ENCODE results near the gene MAMLD1. TPM values are rescaled to one million over a fixed set of nuclear protein-coding genes. Genes with fewer than 3 reads are reported as not detected.

The MAMLD1 gene
- total RNA-seq, 3 donors from 2014 or later (not counting 1 experiment from before 2014, with no cell fraction given): 0.23 to 1.1 (median 0.45) TPM

- no peaks in the 10 kb centered on the region for H3K36me3 Mint-ChIP-seq
- intact Hi-C loops (cut with micrococcal nuclease): no loop called here
- H3K27ac Mint-ChIP-seq: no peak overlapping the region
- peaks cover 10 to 19% of the 10 kb centered on the region in 2 donors for H3K27me3 Mint-ChIP-seq (ENCODE audit: low read depth in 2 of 2)
- H3K4me1 Mint-ChIP-seq: no peaks in the 10 kb centered on the region
- H3K9me3 Mint-ChIP-seq: no peaks in the 10 kb centered on the region
- DNase-seq (no peak), ATAC-seq (no peak)
- 89% methylated on average over 1 of the region's 2 CpGs for WGBS (ENCODE audit: insufficient coverage)
- Histone ChIP-seq H3K9me3 (ENCODE audit: control insufficient read depth, insufficient read depth, low read length) (no peaks in the 10 kb centered on the region), H3K27ac (ENCODE audit: low read length) (no peak overlapping the region), H3K36me3 (ENCODE audit: control insufficient read depth, insufficient read depth, low read length) (no peaks in the 10 kb centered on the region), H3K4me1 (ENCODE audit: control insufficient read depth, insufficient read depth, low read length) (peaks cover 14% of the 10 kb centered on the region), H3K4me3 (ENCODE audit: low read length) (no peak overlapping the region), H3K27me3 (ENCODE audit: control insufficient read depth, insufficient read depth, low read length) (no peaks in the 10 kb centered on the region)
- TF ChIP-seq, protein P1, sequence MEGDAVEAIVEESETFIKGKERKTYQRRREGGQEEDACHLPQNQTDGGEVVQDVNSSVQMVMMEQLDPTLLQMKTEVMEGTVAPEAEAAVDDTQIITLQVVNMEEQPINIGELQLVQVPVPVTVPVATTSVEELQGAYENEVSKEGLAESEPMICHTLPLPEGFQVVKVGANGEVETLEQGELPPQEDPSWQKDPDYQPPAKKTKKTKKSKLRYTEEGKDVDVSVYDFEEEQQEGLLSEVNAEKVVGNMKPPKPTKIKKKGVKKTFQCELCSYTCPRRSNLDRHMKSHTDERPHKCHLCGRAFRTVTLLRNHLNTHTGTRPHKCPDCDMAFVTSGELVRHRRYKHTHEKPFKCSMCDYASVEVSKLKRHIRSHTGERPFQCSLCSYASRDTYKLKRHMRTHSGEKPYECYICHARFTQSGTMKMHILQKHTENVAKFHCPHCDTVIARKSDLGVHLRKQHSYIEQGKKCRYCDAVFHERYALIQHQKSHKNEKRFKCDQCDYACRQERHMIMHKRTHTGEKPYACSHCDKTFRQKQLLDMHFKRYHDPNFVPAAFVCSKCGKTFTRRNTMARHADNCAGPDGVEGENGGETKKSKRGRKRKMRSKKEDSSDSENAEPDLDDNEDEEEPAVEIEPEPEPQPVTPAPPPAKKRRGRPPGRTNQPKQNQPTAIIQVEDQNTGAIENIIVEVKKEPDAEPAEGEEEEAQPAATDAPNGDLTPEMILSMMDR (IDR thresholded peaks at IDR 0.05): no peak
- no peak overlapping the region for H3K4me3 Mint-ChIP-seq
These were observed 48.5 kb downstream of the MAMLD1 start for GRCh38 chrX:150411656-150412055.

GRCh38 chrX:150414228-150414627 lies 51.1 kb downstream of the MAMLD1 start:
- Histone ChIP-seq H3K4me3 (ENCODE audit: low read length) (no peak overlapping the region), H3K36me3 (ENCODE audit: control insufficient read depth, insufficient read depth, low read length) (no peaks in the 10 kb centered on the region), H3K4me1 (ENCODE audit: control insufficient read depth, insufficient read depth, low read length) (peaks cover 14% of the 10 kb centered on the region), H3K27me3 (ENCODE audit: control insufficient read depth, insufficient read depth, low read length) (no peaks in the 10 kb centered on the region), H3K27ac (ENCODE audit: low read length) (no peak overlapping the region), H3K9me3 (ENCODE audit: control insufficient read depth, insufficient read depth, low read length) (no peaks in the 10 kb centered on the region)
- Mint-ChIP-seq H3K27ac (no peak overlapping the region), H3K9me3 (no peaks in the 10 kb centered on the region), H3K27me3 (ENCODE audit: low read depth in 2 of 2) (peaks cover 10 to 19% of the 10 kb centered on the region in 2 donors), H3K4me1 (no peaks in the 10 kb centered on the region), H3K4me3 (no peak overlapping the region), H3K36me3 (no peaks in the 10 kb centered on the region)
- intact Hi-C loops (cut with micrococcal nuclease): no loop called here
- DNase-seq: no peak
- no peak for ATAC-seq
- 100% methylated on average over 1 of the region's 2 CpGs for WGBS (ENCODE audit: insufficient coverage)
- TF ChIP-seq, protein P1 (IDR thresholded peaks at IDR 0.05): no peak

GRCh38 chrX:150416469-150416868 lies 53.4 kb downstream of the MAMLD1 start:
- ATAC-seq: no peak
- WGBS (ENCODE audit: insufficient coverage): 91% methylated on average over 6 of the region's 6 CpGs
- Mint-ChIP-seq H3K27ac (no peak overlapping the region), H3K4me1 (no peaks in the 10 kb centered on the region), H3K36me3 (no peaks in the 10 kb centered on the region), H3K9me3 (no peaks in the 10 kb centered on the region), H3K27me3 (ENCODE audit: low read depth in 2 of 2) (peaks cover 10 to 19% of the 10 kb centered on the region in 2 donors), H3K4me3 (no peak overlapping the region)
- peaks cover under 1% of the 10 kb centered on the region for H3K4me1 ChIP-seq (ENCODE audit: control insufficient read depth, insufficient read depth, low read length)
- H3K27ac ChIP-seq (ENCODE audit: low read length): no peak overlapping the region
- no peak overlapping the region for H3K4me3 ChIP-seq (ENCODE audit: low read length)
- TF ChIP-seq, protein P1 (IDR thresholded peaks at IDR 0.05): no peak
- H3K27me3 ChIP-seq (ENCODE audit: control insufficient read depth, insufficient read depth, low read length): no peaks in the 10 kb centered on the region
- intact Hi-C loops (cut with micrococcal nuclease): no loop called here
- no peaks in the 10 kb centered on the region for H3K36me3 ChIP-seq (ENCODE audit: control insufficient read depth, insufficient read depth, low read length)
- H3K9me3 ChIP-seq (ENCODE audit: control insufficient read depth, insufficient read depth, low read length): no peaks in the 10 kb centered on the region
- DNase-seq: no peak

- no peak for DNase-seq
- no peak for ATAC-seq
- H3K4me1 ChIP-seq (ENCODE audit: control insufficient read depth, insufficient read depth, low read length): no peaks in the 10 kb centered on the region
- no peaks in the 10 kb centered on the region for H3K27me3 ChIP-seq (ENCODE audit: control insufficient read depth, insufficient read depth, low read length)
- WGBS (ENCODE audit: insufficient coverage): 80% methylated on average over 8 of the region's 8 CpGs
- Mint-ChIP-seq H3K9me3 (no peaks in the 10 kb centered on the region), H3K27me3 (ENCODE audit: low read depth in 2 of 2) (peaks cover 0 to 2% of the 10 kb centered on the region in 2 donors), H3K4me3 (no peak overlapping the region), H3K27ac (no peak overlapping the region), H3K4me1 (no peaks in the 10 kb centered on the region), H3K36me3 (no peaks in the 10 kb centered on the region)
- intact Hi-C loops (cut with micrococcal nuclease): no loop called here
- no peaks in the 10 kb centered on the region for H3K9me3 ChIP-seq (ENCODE audit: control insufficient read depth, insufficient read depth, low read length)
- no peaks in the 10 kb centered on the region for H3K36me3 ChIP-seq (ENCODE audit: control insufficient read depth, insufficient read depth, low read length)
- H3K4me3 ChIP-seq (ENCODE audit: low read length): no peak overlapping the region
- TF ChIP-seq, protein P1 (IDR thresholded peaks at IDR 0.05): no peak
- no peak overlapping the region for H3K27ac ChIP-seq (ENCODE audit: low read length)
These were observed 58.7 kb downstream of the MAMLD1 start for GRCh38 chrX:150421816-150422215.

Data from natural killer cell (primary cell).